Inflammatory macrophage treated with lipopolysaccharide for 4 hours (primary cell): Measurements from ENCODE around the gene RFX6.
A peak's percentile ranks its signal among the peaks of the same experiment; 100 is the strongest.
"Not testable (repeated sequence)": the region's sequence is repeated elsewhere in the genome, so short reads cannot be mapped to it uniquely, and the experiment has no call there.

ENCODE experiments used
- DNase-seq: peaks from one replicate; pipeline ENCODE4 v3.0.0-alpha.2; 2020

The RFX6 gene, protein sequence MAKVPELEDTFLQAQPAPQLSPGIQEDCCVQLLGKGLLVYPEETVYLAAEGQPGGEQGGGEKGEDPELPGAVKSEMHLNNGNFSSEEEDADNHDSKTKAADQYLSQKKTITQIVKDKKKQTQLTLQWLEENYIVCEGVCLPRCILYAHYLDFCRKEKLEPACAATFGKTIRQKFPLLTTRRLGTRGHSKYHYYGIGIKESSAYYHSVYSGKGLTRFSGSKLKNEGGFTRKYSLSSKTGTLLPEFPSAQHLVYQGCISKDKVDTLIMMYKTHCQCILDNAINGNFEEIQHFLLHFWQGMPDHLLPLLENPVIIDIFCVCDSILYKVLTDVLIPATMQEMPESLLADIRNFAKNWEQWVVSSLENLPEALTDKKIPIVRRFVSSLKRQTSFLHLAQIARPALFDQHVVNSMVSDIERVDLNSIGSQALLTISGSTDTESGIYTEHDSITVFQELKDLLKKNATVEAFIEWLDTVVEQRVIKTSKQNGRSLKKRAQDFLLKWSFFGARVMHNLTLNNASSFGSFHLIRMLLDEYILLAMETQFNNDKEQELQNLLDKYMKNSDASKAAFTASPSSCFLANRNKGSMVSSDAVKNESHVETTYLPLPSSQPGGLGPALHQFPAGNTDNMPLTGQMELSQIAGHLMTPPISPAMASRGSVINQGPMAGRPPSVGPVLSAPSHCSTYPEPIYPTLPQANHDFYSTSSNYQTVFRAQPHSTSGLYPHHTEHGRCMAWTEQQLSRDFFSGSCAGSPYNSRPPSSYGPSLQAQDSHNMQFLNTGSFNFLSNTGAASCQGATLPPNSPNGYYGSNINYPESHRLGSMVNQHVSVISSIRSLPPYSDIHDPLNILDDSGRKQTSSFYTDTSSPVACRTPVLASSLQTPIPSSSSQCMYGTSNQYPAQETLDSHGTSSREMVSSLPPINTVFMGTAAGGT

GRCh38 chr6:116876635-116877611, at the start of gene RFX6:
Gene RFX6, plus strand, starts transcription at chr6:116877242. Its CDS starts 34 bp downstream, at chr6:116877276.
- DNase-seq, result no peak

DNA sequence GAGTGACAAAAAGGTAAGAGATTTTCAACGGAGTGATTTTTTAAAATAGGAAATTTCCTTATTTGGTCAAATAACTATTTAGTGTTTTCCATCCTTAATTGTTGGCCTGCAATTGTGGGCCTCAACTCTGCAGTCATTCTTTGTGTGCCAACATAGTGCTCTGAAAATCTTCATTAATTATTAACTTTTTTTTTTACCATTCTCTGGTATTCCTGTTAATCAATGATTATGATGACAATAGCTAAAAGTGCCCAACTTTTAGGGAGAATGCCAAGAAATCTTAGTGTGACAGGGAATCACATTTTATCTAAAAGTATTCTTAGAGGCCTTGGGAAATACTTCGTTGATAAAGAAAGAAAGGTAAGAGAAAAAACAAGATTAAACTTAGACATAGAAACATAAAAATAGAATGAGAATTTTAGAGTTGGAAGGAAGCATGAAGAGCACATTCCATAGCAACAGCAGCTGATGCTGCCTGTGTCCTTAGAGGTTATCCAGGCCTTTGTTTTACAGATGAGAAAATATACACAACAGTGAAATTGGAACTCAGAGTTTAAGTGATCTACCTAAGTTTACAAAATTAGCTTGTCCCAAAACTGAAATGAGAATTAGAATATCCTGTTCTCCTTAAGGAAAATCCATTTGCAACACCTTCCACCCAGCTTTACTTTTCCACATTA, 49.3 kb upstream of the RFX6 start:
- DNase-seq, result no peak

- no peak for DNase-seq
Measured at GRCh38 chr6:116828983-116829382, 48.1 kb upstream of the RFX6 start, which contains the start of gene GPRC6A. Gene GPRC6A, minus strand, starts transcription at chr6:116829083. Its CDS starts 70 bp downstream, at chr6:116829013.

DNA sequence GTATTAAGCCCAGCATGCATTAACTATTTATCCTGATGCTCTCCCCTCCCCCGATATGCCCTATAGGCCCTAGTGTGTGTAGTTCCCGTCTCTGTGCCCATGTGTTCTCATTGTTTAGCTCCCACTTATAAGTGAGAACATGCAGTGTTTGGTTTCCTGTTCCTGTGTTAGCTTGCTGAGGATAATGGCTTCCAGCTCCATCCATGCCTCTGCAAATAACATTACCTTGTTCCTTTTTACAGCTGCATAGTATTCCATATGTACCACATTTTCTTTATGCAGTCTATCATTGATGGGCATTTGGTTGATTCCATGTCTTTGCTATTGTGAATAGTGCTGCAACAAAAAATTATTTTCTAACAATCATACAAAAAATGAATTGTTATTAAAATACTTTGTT, 42.5 kb upstream of the RFX6 start:
- not testable (repeated sequence) for DNase-seq

DNA sequence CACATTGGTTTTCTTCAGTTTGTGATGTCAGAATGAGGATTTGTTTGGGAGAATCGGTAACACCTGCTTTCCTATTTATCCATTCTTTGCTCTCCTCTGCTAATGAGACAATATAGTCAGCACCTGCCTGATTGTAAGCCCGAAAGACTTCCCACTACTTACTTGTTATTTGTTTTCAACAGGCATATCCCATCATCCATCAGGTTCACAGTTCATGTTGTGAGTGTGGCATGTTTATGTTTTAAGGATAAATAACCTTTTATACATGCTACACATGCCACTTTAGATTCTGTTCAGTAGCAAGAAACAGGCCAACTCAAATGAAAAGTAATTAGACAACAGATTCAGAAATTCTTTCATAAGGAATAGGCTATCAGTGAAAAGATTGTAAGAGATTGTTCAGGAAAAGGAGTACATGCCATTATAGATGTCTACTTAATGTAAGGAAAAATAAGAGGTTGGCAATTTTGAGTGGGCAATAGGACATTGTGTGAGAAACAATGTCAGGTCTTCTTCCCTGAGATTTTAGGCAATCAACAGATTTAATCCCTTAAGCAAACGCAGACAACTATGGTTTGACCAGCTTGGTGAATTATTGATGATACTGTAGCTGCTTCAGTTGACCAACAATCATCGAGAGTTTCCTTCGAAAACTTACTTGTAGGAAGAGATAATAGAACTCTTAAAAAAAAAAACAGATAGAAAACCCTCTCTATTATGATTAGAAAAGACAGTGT, 40.3 kb upstream of the RFX6 start:
- DNase-seq, result no peak

- peak; percentile 19 for DNase-seq
Measured at GRCh38 chr6:116840091-116840490, 37.0 kb upstream of the RFX6 start.

DNA sequence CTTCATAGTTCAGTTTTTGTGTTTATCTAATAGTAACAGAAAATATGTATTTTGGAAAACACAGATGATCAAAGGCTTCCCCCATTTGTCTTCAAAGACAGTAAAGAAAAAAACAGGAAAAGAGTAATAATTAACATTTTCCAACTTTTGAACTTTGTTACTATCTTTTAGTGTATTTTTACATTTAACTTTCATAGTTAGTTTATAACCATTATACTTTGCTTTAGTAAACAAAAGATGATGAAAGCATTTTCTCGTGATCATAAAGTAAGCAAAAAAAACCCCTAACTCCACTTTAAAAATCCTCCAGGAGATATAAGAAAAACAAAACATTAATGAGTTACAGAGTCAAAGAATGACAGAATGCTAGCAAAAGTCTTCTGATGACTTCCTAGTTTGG, 34.6 kb upstream of the RFX6 start:
- no peak for DNase-seq

- peak; percentile 17 for DNase-seq
Measured at GRCh38 chr6:116847227-116847626, 29.8 kb upstream of the RFX6 start.

DNA sequence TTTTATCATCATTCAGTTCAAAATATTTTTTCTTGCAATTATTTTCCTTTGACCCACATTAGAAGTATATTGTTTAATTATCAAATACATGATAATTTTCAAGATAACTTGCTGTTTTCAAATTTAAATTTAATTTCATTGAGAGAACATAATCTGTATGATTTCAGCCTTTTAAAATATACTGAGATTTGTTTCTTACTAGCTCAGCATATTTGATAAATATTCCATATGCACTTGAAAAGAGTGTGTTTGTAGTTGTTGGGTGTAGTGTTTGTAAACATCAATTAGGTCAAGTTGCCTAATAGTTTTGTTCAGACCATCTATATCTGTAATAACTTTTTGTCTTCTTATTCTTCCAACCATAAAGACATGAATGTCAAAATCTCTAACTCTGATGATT, 19.0 kb upstream of the RFX6 start:
- no peak for DNase-seq

DNA sequence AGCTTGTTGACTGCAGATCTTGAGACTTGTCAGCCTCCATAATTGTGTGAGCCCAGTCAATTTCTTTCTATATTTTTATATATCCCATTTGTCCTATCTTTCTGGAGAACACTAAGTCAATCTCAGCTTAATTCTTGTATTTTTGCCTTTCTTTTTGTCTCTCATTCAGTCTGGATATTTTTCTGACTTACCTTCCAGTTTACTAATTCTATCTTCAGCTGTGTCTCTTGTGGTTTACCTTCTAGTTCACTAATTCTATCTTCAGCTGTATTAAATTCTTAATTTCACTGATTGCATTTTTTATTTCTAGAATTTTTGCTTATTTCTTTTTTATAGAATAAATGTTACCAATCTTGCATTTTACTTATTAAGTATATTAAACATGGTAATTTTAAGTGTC, 17.8 kb upstream of the RFX6 start:
- no peak for DNase-seq

GRCh38 chr6:116866281-116866871, 10.7 kb upstream of the RFX6 start:
- no peak for DNase-seq

DNA sequence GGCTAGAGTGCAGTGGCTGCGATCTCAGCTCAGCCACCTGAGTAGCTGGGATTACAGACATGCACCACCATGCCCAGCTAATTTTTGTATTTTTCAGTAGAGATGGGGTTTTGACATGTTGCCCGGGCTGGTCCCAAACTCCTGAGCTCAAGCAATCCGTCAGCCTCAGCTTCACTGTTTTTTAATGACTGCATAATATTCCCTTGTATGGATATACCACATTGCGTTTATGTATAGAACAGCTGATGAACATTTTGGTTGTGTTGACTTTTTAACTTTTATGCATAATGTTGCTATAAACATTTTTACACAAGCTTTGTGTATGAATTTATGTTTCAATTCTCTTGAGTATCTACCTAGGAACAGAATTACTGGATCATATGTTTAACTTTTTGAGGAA, 4.3 kb upstream of the RFX6 start:
- DNase-seq, result no peak

DNA sequence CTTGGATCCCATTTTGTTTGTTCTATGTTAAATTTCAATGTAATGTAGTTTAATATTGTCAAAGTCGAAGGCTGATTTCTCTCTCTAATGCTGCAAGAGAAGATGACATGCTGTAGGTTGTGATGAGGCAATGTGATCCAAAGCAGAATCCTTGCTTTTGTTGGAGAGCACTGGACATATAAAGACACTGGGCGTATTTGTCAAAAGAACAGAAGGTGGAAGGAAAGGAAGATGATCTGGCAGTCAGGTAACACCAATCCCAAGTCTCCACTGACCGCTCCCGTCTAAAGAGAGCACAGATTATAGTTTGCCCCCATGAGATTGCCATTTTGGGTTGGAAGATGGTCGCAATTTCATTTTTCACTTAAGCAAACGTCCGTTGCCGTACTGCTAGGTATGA, 935 bp upstream of the RFX6 start:
- no peak for DNase-seq

GRCh38 chr6:116877743-116878142, 701 bp downstream of the RFX6 start:
- DNase-seq, result no peak

- no peak for DNase-seq
Measured at GRCh38 chr6:116881236-116881635, 4.2 kb downstream of the RFX6 start.

DNA sequence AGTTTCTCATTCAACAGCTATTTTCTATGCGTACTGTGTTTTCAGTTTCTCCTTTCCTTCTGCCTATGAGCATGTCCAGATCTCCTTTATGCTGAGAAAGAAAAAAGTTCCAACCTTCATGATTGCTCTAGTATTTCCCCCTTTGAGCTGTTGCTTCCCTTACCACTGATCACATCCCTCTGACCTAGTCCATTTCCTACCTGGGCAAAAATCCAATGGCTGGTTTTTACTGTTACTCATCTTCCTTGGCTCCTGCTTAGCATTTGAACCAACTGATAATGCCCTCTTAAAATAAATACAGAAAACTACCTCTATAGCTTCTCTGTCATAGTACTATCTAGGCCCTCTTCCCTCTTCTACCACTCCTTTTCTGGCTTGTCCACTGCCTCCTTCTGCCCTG, 6.0 kb downstream of the RFX6 start:
- no peak for DNase-seq

- DNase-seq, result no peak
Measured at GRCh38 chr6:116884530-116884929, 7.5 kb downstream of the RFX6 start.

DNA sequence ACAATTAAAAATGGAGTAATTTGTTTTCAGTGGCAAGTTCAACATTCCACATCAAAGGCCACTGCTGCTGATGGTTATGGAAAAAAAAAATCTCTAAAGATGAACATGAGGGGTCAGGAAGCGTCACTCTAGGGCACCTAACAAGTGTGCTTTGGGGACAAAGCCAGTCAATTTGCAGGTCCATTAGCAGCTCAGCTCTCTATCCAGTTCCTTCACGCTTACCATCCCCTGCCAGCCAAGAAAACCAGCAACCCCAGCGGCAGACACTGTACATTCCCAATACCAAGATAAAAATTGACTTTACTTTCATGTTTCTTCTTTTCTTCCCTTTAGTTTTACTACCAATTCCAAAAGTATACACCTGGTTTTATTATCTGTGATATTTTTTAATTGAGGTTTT, 10.1 kb downstream of the RFX6 start:
- no peak for DNase-seq

DNA sequence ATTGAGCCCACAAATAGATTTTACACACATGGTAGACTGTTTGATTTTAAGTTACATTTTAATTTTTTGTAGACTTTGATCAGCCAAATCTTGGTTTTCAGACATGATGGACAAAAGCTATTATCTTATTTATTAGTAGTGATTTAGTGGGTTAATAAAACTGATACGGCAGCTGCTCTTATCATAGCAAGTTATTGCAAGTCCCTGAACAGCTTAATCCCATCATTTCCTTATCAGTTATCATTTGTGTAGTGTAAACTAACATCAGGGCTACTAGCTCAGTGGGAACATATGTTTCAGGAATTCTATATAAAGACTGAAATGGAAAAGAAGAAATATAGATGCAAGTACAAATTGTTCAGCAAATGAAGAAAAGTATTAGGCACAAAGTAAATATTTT, 10.9 kb downstream of the RFX6 start:
- no peak for DNase-seq

- DNase-seq, result no peak
Measured at GRCh38 chr6:116888732-116889360, 11.8 kb downstream of the RFX6 start.
